ENCODE data around the gene TXNDC15.
"Not testable (repeated sequence)": the region's sequence is repeated elsewhere in the genome, so short reads cannot be mapped to it uniquely, and the experiment has no call there.

TXNDC15 gene, protein sequence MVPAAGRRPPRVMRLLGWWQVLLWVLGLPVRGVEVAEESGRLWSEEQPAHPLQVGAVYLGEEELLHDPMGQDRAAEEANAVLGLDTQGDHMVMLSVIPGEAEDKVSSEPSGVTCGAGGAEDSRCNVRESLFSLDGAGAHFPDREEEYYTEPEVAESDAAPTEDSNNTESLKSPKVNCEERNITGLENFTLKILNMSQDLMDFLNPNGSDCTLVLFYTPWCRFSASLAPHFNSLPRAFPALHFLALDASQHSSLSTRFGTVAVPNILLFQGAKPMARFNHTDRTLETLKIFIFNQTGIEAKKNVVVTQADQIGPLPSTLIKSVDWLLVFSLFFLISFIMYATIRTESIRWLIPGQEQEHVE

GRCh38 chr5:134873987-134874830 lies at the start of gene TXNDC15:
TXNDC15 (plus strand) TSS chr5:134874371; CDS start chr5:134874428, 57 bp downstream.
- DNase-seq (ENCODE audit: low read depth), result peak; percentile 86
- no peak for TF ChIP-seq CTCF (conservative IDR thresholded peaks at IDR 0.05; ENCODE audit: low read length)

GRCh38 chr5:134824681-134825080 lies 49.5 kb upstream of the TXNDC15 start:
- TF ChIP-seq CTCF (conservative IDR thresholded peaks at IDR 0.05; ENCODE audit: low read length), result no peak
- no peak for DNase-seq (ENCODE audit: low read depth)
- H3K4me3 ChIP-seq (ENCODE audit: low read length), result no peak overlapping the region

More at GRCh38 chr5:134873987-134874830, at the start of gene TXNDC15:
- H3K4me3 ChIP-seq (ENCODE audit: low read length), result peak within 1 kb of the TSS; percentile 85

- no peak for TF ChIP-seq CTCF (conservative IDR thresholded peaks at IDR 0.05; ENCODE audit: low read length)
- H3K4me3 ChIP-seq (ENCODE audit: low read length), result no peak overlapping the region
- no peak for DNase-seq (ENCODE audit: low read depth)
These were observed 49.0 kb upstream of the TXNDC15 start for GRCh38 chr5:134825212-134825611.

DNA sequence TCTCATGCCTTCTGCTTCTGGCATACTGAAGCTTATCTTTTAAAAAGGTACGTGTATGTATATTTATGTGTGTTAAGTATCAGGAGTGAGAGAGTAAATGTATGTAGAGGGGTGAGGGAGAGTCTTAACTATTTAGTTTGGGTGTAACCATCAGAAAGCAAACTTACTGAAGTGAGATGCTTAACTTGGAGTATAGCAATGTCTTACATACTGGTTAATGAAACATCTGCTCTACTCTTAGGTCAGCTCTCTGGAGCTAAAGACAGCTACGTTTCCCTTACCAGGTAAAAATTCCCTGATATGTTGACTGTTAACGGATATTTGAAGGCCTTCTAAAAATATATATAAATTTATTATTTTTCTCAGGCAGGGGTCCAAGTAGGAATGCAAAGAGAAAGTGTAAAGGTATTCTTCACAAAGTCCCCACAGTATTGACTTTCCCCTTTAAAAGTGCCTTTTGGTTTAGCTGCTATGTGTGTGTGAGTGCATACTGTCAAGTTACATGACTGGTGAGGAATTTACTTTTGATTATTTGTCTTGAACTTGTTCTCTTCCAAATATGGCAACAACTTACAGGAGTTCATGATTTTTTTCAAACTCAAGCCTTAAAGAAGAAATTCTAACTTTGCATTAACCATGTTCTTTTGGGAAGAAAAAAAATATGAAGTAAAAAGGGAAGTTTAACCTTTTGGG lies 40.7 kb upstream of the TXNDC15 start:
- DNase-seq (ENCODE audit: low read depth), result no peak
- TF ChIP-seq CTCF (conservative IDR thresholded peaks at IDR 0.05; ENCODE audit: low read length), result no peak
- no peak overlapping the region for H3K4me3 ChIP-seq (ENCODE audit: low read length)

GRCh38 chr5:134835623-134836022 lies 38.5 kb upstream of the TXNDC15 start:
- TF ChIP-seq CTCF (conservative IDR thresholded peaks at IDR 0.05; ENCODE audit: low read length), result no peak
- DNase-seq (ENCODE audit: low read depth), result no peak
- no peak overlapping the region for H3K4me3 ChIP-seq (ENCODE audit: low read length)

- no peak for TF ChIP-seq CTCF (conservative IDR thresholded peaks at IDR 0.05; ENCODE audit: low read length)
- H3K4me3 ChIP-seq (ENCODE audit: low read length), result no peak overlapping the region
- DNase-seq (ENCODE audit: low read depth), result peak; percentile 5
These were observed 36.5 kb upstream of the TXNDC15 start for GRCh38 chr5:134837530-134838181.

GRCh38 chr5:134838361-134838760 lies 35.8 kb upstream of the TXNDC15 start:
- not testable (repeated sequence) for H3K4me3 ChIP-seq (ENCODE audit: low read length); DNase-seq (ENCODE audit: low read depth)

Measured in AG10803 (cell line).